GM15510 (cell line): Measurements from ENCODE around the gene HOXC5.

Source experiments
- POLR2A ChIP-seq: IDR thresholded peaks from 3 replicates; pipeline ENCODE4 v1.6.1; 2011; ENCODE audit warnings: borderline replicate concordance; ENCODE audit not compliant: insufficient read length; ENCODE audit errors: extremely low read depth

HOXC5 gene

GRCh38 chr12:54060975-54061778 lies 28.3 kb downstream of the HOXC5 start:
- no peak for TF ChIP-seq POLR2A

GRCh38 chr12:54065677-54066076 lies 32.8 kb downstream of the HOXC5 start:
- no peak for TF ChIP-seq POLR2A

DNA sequence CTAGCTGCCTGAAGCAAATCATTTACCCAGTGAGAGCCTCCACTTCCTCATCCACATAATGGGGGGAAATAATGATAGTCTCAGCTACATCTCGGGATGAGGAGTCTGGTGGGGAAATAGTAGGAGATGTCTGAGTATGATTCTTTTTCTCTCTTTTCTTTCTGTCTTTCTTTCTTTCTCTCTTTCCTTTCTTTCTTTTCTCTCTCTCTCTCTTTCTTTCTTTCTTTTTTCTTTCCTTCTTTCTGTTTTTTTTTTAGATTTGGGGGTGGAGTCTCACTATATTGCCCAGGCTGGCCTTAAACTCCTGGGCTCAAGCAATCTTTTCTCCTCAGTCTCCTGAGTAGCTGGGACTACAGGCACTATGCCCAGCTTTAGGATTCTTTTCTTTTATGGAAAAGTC lies 33.6 kb downstream of the HOXC5 start:
- TF ChIP-seq POLR2A: no peak

DNA sequence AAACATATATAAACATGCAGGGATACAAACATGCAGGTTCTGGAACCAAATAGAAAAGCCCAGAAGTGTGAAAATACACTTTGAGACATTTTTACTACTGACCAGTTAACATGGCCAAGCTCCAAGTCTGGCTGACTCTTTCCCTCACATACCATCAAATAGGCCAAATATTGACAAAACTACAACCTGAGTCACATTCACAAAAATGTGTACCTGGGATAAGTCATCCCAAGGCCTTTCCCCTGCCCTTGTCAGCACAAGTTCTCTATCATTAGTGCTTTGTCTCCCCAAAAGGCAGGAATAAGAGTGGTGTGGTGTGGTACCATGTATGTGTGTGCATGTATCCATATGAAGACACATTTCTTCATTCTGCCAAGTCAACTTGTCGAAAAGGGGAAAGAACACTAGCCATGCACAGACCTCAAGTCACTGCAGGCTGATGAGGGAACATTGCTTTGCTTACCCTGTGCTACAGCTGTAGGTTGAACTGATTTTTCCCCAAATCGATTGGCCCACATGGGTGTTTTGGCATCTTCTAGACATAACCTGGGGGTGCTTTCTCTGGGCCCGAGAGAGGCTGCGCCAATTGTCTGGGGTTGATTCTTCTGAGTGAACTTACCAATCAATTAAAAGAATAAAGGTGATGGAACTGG lies 35.7 kb downstream of the HOXC5 start:
- no peak for TF ChIP-seq POLR2A

DNA sequence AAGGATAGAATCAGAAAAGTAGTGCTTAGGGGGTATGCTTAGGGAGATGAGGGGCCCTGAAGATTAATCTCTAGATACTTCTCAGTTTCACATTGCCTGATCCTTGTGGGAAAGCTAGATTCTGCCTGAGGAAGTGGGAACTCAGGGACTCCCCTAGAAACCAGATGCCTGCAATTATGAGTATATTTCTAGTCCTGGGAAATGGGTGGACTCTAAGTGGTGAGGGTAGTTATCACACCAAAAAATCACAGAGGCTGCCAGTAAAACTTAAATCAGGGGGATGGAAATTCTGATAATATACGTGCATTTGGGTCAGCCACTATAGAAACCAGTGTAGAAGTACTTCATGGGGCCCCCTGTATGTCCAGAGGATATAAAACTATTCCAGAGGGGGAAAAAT lies 39.1 kb downstream of the HOXC5 start:
- TF ChIP-seq POLR2A: no peak

- TF ChIP-seq POLR2A: no peak
Measured at GRCh38 chr12:54074308-54074707, 41.5 kb downstream of the HOXC5 start.

- TF ChIP-seq POLR2A: no peak
Measured at GRCh38 chr12:54075409-54075808, 42.6 kb downstream of the HOXC5 start.

DNA sequence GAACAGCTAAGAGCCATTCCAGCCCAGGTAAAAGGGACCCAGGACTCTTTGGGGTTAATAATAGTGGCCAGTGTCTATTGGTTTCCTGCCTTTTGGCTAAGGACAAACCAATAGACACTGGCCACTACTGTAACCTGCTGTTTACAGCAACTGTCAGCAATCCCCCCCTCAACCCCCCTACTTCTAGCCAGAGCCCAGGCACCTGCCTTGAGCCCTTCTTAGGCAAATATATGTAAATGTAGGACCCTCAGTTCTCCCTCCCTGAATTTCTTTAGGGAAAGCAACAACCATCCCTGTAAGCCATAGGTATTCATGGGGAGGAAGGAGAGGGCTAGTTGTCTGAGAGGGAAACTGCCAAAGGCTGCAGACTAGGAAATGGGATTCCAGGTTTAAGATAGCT lies 43.1 kb downstream of the HOXC5 start:
- no peak for TF ChIP-seq POLR2A

- TF ChIP-seq POLR2A: no peak
Measured at GRCh38 chr12:54082397-54082892, 49.6 kb downstream of the HOXC5 start.
